ENCODE data around the gene MRPL58.
"Not testable (repeated sequence)": the region's sequence is repeated elsewhere in the genome, so short reads cannot be mapped to it uniquely, and the experiment has no call there.

The MRPL58 gene

GRCh38 chr17:75019710-75020109 is 7.2 kb downstream of the MRPL58 start:
- no peak for DNase-seq (ENCODE audit: low spot score)

- DNase-seq (ENCODE audit: low spot score) = no peak
These were observed 8.1 kb downstream of the MRPL58 start for GRCh38 chr17:75020331-75021110.

- no peak for DNase-seq (ENCODE audit: low spot score)
These were observed 12.4 kb downstream of the MRPL58 start for GRCh38 chr17:75024686-75025397.

- not testable (repeated sequence) for DNase-seq (ENCODE audit: low spot score)
These were observed 12.9 kb downstream of the MRPL58 start for GRCh38 chr17:75025398-75025734.

GRCh38 chr17:75026650-75027049 is 14.2 kb downstream of the MRPL58 start:
- not testable (repeated sequence) for DNase-seq (ENCODE audit: low spot score)

GRCh38 chr17:75030161-75030560 is 17.7 kb downstream of the MRPL58 start:
- DNase-seq (ENCODE audit: low spot score) = no peak

GRCh38 chr17:75031972-75032719 is 19.7 kb downstream of the MRPL58 start:
- peak; percentile 89 for DNase-seq (ENCODE audit: low spot score)

GRCh38 chr17:75032720-75033280 is 20.3 kb downstream of the MRPL58 start:
- peak; percentile 51 for DNase-seq (ENCODE audit: low spot score)

GRCh38 chr17:75033346-75034235 is 21.1 kb downstream of the MRPL58 start:
- peak; percentile 90 for DNase-seq (ENCODE audit: low spot score)

- DNase-seq (ENCODE audit: low spot score) = peak; percentile 91
These were observed 21.9 kb downstream of the MRPL58 start for GRCh38 chr17:75034236-75034908.

GRCh38 chr17:75036643-75037268 is 24.3 kb downstream of the MRPL58 start:
- DNase-seq (ENCODE audit: low spot score) = no peak

GRCh38 chr17:75039238-75039637 is 26.8 kb downstream of the MRPL58 start:
- no peak for DNase-seq (ENCODE audit: low spot score)

- no peak for DNase-seq (ENCODE audit: low spot score)
These were observed 29.3 kb downstream of the MRPL58 start for GRCh38 chr17:75041656-75042280.

GRCh38 chr17:75043789-75044188 is 31.3 kb downstream of the MRPL58 start:
- not testable (repeated sequence) for DNase-seq (ENCODE audit: low spot score)

GRCh38 chr17:75044716-75045115 is 32.2 kb downstream of the MRPL58 start:
- DNase-seq (ENCODE audit: low spot score) = no peak

- DNase-seq (ENCODE audit: low spot score) = not testable (repeated sequence)
These were observed 33.5 kb downstream of the MRPL58 start for GRCh38 chr17:75045946-75046406.

- peak; percentile 96 for DNase-seq (ENCODE audit: low spot score)
These were observed 34.2 kb downstream of the MRPL58 start, which contains the start of the genes ATP5PD and KCTD2 for GRCh38 chr17:75046407-75047289. TSS of gene ATP5PD (minus strand) at chr17:75046969. CDS start at chr17:75042650, 4,319 bp downstream. TSS of gene KCTD2 (plus strand) at chr17:75047225. CDS start at chr17:75047251, 26 bp downstream.

GRCh38 chr17:75047398-75048098 is 35.1 kb downstream of the MRPL58 start:
- peak; percentile 44 for DNase-seq (ENCODE audit: low spot score)

Measured in RKO (cell line).